Right lobe of liver (tissue), 6 donors: ENCODE data around the gene ATXN1. TPM values are rescaled to one million over a fixed set of nuclear protein-coding genes. Genes with fewer than 3 reads are reported as not detected.
A peak's percentile ranks its signal among the peaks of the same experiment; 100 is the strongest.

ENCODE experiments used
- ATAC-seq, 4 donors: fragments of 200-7000 bp; cut with Tn5 transposase; one replicate each; pipeline ENCODE4 v1.9.1; 2020; ENCODE audit warnings: mild to moderate bottlenecking in 4 of 4, moderate library complexity in 4 of 4
- DNase-seq, 3 donors: peaks; one replicate each; pipeline ENCODE4 v3.0.0-alpha.2; 2020
- H3K27ac ChIP-seq, 3 donors: fragments of 200-600 bp; one replicate each; pipeline ENCODE4 v1.8.0; 2022
- H3K27me3 ChIP-seq, 2 donors: fragments of 200-600 bp; one replicate each; pipeline ENCODE4 v1.8.0; 2022
- H3K36me3 ChIP-seq, 4 donors: fragments of 200-600 bp; sonication (generic) in 1 of 4; one replicate each; pipeline versions ENCODE4 v1.5.1 to v1.8.0; 2017 to 2022; ENCODE audit warnings: control low read depth in 1 of 4
- H3K4me1 ChIP-seq, 4 donors: fragments of 200-600 bp; sonication (generic) in 1 of 4; one replicate each; pipeline versions ENCODE4 v1.5.1 to v1.8.0; 2017 to 2022; ENCODE audit warnings: control low read depth in 1 of 4
- H3K4me3 ChIP-seq, 3 donors: fragments of 200-600 bp; one replicate each; pipeline ENCODE4 v1.8.0; 2022
- H3K9me3 ChIP-seq, 4 donors: fragments of 200-600 bp; sonication (generic) in 1 of 4; one replicate each; pipeline versions ENCODE4 v1.5.1 to v1.8.0; 2017 to 2022; ENCODE audit warnings: control low read depth in 1 of 4
- POLR2A ChIP-seq: fragments of 450-650 bp; IDR thresholded peaks from one replicate; pipeline ENCODE4 v1.6.1; 2017; ENCODE audit warnings: antibody characterized with exemption, mild to moderate bottlenecking
- WGBS: methylation state at CpG from one replicate; pipeline ENCODE4 v1.1.6; 2018; ENCODE audit warnings: low coverage, low lambda C conversion rate; ENCODE audit not compliant: insufficient coverage; ENCODE audit errors: missing lambda C conversion rate; 5-methylcytosine and 5-hydroxymethylcytosine counted together
- intact Hi-C, 2 donors: fragments of 100-400 bp; cut with DNase I; formaldehyde crosslinking; loops; one replicate each; pipeline versions ENCODE4 v1.11.2 to v1.14.1; 2022
- total RNA-seq, 6 experiments: library from RNA; depleted of rRNA in 2 of 6; stranded (reverse); fragments of >200 nt in 2 of 6; fragmentation: NEBNext Ultra II Directional in 3 of 6; extraction: Animal tissue kit (Norgen Biotek cat#: 25700) in 3 of 6; gene quantifications; one replicate each; pipeline versions ENCODE4 v1.1.0 to v1.2.4, GENCODE V29; 2016 to 2023
- TF ChIP-seq, protein P1 (sequence below), 4 donors: fragments of 200-600 bp in 3 of 4; fragments of 450-650 bp in 1 of 4; IDR thresholded peaks; one replicate each; pipeline versions ENCODE4 v1.5.1 to v1.8.0; 2016 to 2022; ENCODE audit warnings: antibody characterized with exemption in 4 of 4, mild to moderate bottlenecking in 2 of 4
- donor health status: DM: no; HTN: yes; CAD: no.
- donor health status: DM: no; HTN: no; CAD: no.
- donor health status: DM: no; HTN: no; CAD: no.
- donor health status: DM: no; HTN: yes; CAD: no.
- donor health status: DM: no; HTN: yes; CAD: no.

ATXN1 gene
- total RNA-seq, 6 experiments from 2014 or later: 23.2 to 28.7 (median 25.0) TPM

DNA sequence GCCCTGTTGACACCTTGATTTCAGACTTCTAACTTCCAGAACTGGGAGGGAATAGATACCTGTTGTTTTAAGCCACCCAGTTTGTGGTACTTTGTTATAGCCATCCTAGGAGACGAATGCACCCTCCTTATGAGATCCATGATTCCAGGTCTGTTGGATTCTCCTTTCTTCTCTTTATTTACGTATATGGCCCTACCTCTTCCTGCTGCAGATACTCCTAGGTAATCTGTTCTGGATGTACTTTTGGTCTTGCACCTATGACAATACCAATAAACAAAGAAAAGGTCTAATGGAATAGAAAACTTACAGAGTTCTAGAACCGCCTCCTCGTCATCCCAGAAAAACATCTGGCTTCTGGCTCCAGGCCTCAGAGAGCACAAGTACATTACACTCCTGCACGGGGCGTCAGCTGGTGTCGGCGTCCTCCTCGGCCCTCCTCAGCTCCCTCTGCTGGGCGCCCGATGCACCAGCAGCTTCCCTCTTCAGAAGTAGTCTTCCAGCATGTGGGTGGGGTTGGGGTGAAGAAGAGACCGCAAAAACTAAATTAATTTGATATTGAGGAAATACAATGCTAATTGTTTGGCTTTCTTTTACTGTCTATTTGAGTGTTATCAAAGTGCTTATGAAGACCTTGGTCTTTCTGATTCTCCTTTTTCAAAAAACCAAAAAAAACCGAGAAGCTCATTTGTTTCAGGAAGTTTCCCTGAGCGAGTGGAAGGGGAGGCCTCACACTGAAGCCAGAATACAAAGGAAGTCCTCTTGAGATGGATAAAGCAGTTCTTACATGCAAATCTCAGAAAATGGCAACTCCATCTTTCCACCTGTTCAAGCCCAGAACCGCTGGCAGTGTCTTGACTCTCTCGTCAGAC is 9.7 kb upstream of the ATXN1 start:
- intact Hi-C loops: loop anchor here in 1 of 2 donors (10.0 kb wide), 1 partner anchor 256 kb away; no protein-coding TSS in a partner anchor

DNA sequence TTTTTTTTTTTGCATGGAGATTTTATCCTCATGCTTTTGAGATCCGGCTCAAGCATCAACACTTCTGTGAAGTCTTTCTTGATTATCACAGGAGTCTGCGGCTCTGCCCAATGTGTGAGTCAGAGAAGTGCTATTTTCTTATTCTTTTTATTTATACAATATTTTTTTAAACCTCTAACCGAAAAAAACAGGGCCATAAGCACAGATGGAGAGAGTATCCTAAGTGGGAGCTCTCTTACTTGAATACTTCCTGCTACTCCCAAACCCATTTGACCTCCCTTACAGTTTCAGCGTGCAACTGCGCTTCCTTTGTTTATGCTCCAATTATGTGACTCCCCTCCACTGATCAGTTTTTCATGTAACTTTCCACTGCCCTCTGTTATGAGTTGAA is 8.7 kb upstream of the ATXN1 start:
- Histone ChIP-seq H3K36me3 (no peaks in the 10 kb centered on the region), H3K27me3 (no peaks in the 10 kb centered on the region), H3K4me3 (no peak overlapping the region), H3K27ac (no peak overlapping the region), H3K4me1 (peaks cover 0 to 23% (median 3%) of the 10 kb centered on the region in 4 donors), H3K9me3 (no peaks in the 10 kb centered on the region)
- TF ChIP-seq, protein P1, sequence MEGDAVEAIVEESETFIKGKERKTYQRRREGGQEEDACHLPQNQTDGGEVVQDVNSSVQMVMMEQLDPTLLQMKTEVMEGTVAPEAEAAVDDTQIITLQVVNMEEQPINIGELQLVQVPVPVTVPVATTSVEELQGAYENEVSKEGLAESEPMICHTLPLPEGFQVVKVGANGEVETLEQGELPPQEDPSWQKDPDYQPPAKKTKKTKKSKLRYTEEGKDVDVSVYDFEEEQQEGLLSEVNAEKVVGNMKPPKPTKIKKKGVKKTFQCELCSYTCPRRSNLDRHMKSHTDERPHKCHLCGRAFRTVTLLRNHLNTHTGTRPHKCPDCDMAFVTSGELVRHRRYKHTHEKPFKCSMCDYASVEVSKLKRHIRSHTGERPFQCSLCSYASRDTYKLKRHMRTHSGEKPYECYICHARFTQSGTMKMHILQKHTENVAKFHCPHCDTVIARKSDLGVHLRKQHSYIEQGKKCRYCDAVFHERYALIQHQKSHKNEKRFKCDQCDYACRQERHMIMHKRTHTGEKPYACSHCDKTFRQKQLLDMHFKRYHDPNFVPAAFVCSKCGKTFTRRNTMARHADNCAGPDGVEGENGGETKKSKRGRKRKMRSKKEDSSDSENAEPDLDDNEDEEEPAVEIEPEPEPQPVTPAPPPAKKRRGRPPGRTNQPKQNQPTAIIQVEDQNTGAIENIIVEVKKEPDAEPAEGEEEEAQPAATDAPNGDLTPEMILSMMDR (IDR thresholded peaks at IDR 0.05): no peak
- no peak for TF ChIP-seq POLR2A
- intact Hi-C loops: loop anchor here in 1 of 2 donors (10.0 kb wide), 1 partner anchor 255 kb away; no protein-coding TSS in a partner anchor
- ATAC-seq (no peak), DNase-seq (no peak)
- WGBS: 72% methylated on average over 5 of the region's 5 CpGs

More for the DNA sequence above, 9.7 kb upstream of the ATXN1 start:
- H3K4me3 ChIP-seq: no peak overlapping the region
- DNase-seq (peak; percentile 82 to 88 (median 82)), ATAC-seq (peak; percentile 95 to 98 (median 98))
- H3K9me3 ChIP-seq: no peaks in the 10 kb centered on the region
- 24% methylated on average over 15 of the region's 16 CpGs for WGBS
- no peaks in the 10 kb centered on the region for H3K27me3 ChIP-seq
- TF ChIP-seq, protein P1 (IDR thresholded peaks at IDR 0.05): peak; percentile 85 to 95 (median 94)
- no peak for TF ChIP-seq POLR2A
- no peaks in the 10 kb centered on the region for H3K36me3 ChIP-seq
- no peak overlapping the region for H3K27ac ChIP-seq
- H3K4me1 ChIP-seq: peaks cover 0 to 23% (median 0%) of the 10 kb centered on the region in 4 donors

- intact Hi-C loops: no loop called here
- 29% methylated on average over 8 of the region's 8 CpGs for WGBS
- H3K27me3 ChIP-seq: no peaks in the 10 kb centered on the region
- no peaks in the 10 kb centered on the region for H3K9me3 ChIP-seq
- no peak overlapping the region for H3K4me3 ChIP-seq
- ATAC-seq: peak; percentile 53 to 64 (median 62)
- H3K36me3 ChIP-seq: no peaks in the 10 kb centered on the region
- peak overlapping the region in 1 of 3 donors; percentile 33 for H3K27ac ChIP-seq
- TF ChIP-seq, protein P1 (IDR thresholded peaks at IDR 0.05): no peak
- TF ChIP-seq POLR2A: no peak
- H3K4me1 ChIP-seq: peaks cover 0 to 24% (median 3%) of the 10 kb centered on the region in 4 donors
- no peak for DNase-seq
Observed at GRCh38 chr6:16769131-16769985, 8.1 kb upstream of the ATXN1 start.

GRCh38 chr6:16768477-16768830 is 7.2 kb upstream of the ATXN1 start:
- ATAC-seq: no peak
- no peaks in the 10 kb centered on the region for H3K36me3 ChIP-seq
- intact Hi-C loops: no loop called here
- DNase-seq: no peak
- no peaks in the 10 kb centered on the region for H3K9me3 ChIP-seq
- peaks cover 0 to 33% (median 3%) of the 10 kb centered on the region in 4 donors for H3K4me1 ChIP-seq
- no peak overlapping the region for H3K27ac ChIP-seq
- WGBS: 94% methylated on average over 3 of the region's 3 CpGs
- no peaks in the 10 kb centered on the region for H3K27me3 ChIP-seq
- H3K4me3 ChIP-seq: no peak overlapping the region
- TF ChIP-seq, protein P1 (IDR thresholded peaks at IDR 0.05): no peak
